HepG2 (cell line): ENCODE measurements around the gene INAFM2. TPM values are rescaled to one million over a fixed set of nuclear protein-coding genes. Genes with fewer than 3 reads are reported as not detected.

Experiments
- HNRNPLL ChIP-seq: fragments of 200-400 bp; formaldehyde crosslinking; IDR thresholded peaks from 2 replicates; pipeline ENCODE4 v1.6.1; 2017; ENCODE audit warnings: mild to moderate bottlenecking, low read depth, low read length; ENCODE audit not compliant: poor library complexity, severe bottlenecking
- PHF21A ChIP-seq: sonication (generic); formaldehyde crosslinking; IDR thresholded peaks from 2 replicates; pipeline ENCODE4 v1.5.0; 2020; ENCODE audit warnings: mild to moderate bottlenecking, missing genetic modification reagents
- SOX6 ChIP-seq, 2 experiments: fragments of 450-650 bp in 1 of 2; sonication (generic) in 1 of 2; formaldehyde crosslinking in 1 of 2; IDR thresholded peaks; 2 replicates each; pipeline versions ENCODE4 v1.4.0 to v1.6.1; 2017 to 2020; ENCODE audit warnings: antibody characterized with exemption in 1 of 2, mild to moderate bottlenecking in 1 of 2, missing genetic modification reagents in 1 of 2
- ZBTB1 ChIP-seq: sonication (generic); formaldehyde crosslinking; IDR thresholded peaks from 2 replicates; pipeline ENCODE4 v1.4.0; 2020; ENCODE audit warnings: missing genetic modification reagents, borderline replicate concordance
- ZEB1 ChIP-seq: IDR thresholded peaks from 2 replicates; pipeline ENCODE4 v1.6.1; 2012; ENCODE audit warnings: mild to moderate bottlenecking, low read depth, inconsistent platforms; ENCODE audit not compliant: insufficient replicate concordance
- polyA plus RNA-seq, 8 experiments: library from polyadenylated mRNA; depleted of rRNA in 3 of 8; stranded (reverse) in 7 of 8; unstranded in 1 of 8; fragments of >200 nt; fragmentation: Illumina TruSeq in 4 of 8; extraction: Trizol in 4 of 8; gene quantifications; 2 replicates each; pipeline versions ENCODE4 v1.2.1 to v1.2.3, GENCODE V29; 2011 to 2016; ENCODE audit warnings: low read depth in 4 of 8, missing spikeins in 1 of 8, mixed read lengths in 1 of 8; ENCODE audit not compliant: insufficient read depth in 1 of 8
- total RNA-seq, 5 experiments: library from RNA; depleted of rRNA; stranded (reverse); fragments of >200 nt; fragmentation: Illumina TruSeq; extraction: Trizol; gene quantifications; 2 replicates each; pipeline ENCODE4 v1.2.3, GENCODE V29; 2016; ENCODE audit warnings: low read depth in 1 of 5
- TF ChIP-seq, protein P1 (sequence below): sonication (generic); formaldehyde crosslinking; conservative IDR thresholded peaks from 2 replicates; pipeline ENCODE4 v1.8.0; 2022; ENCODE audit warnings: low read depth, missing genetic modification reagents
- TF ChIP-seq, protein P2 (sequence below): sonication (generic); formaldehyde crosslinking; IDR thresholded peaks from 2 replicates; pipeline ENCODE4 v1.8.1; 2023; ENCODE audit warnings: missing genetic modification reagents, mild to moderate bottlenecking, borderline replicate concordance
- TF ChIP-seq, protein P3 (sequence below): sonication (generic); formaldehyde crosslinking; IDR thresholded peaks from 2 replicates; pipeline ENCODE4 v1.4.0; 2020; ENCODE audit warnings: mild to moderate bottlenecking, missing genetic modification reagents

Gene INAFM2
- total and polyA plus RNA-seq, 2 of the 13 experiments (the other 11 are each of a cell fraction or from before 2014, with no cell fraction given), result 5.5 to 6.5 TPM

DNA sequence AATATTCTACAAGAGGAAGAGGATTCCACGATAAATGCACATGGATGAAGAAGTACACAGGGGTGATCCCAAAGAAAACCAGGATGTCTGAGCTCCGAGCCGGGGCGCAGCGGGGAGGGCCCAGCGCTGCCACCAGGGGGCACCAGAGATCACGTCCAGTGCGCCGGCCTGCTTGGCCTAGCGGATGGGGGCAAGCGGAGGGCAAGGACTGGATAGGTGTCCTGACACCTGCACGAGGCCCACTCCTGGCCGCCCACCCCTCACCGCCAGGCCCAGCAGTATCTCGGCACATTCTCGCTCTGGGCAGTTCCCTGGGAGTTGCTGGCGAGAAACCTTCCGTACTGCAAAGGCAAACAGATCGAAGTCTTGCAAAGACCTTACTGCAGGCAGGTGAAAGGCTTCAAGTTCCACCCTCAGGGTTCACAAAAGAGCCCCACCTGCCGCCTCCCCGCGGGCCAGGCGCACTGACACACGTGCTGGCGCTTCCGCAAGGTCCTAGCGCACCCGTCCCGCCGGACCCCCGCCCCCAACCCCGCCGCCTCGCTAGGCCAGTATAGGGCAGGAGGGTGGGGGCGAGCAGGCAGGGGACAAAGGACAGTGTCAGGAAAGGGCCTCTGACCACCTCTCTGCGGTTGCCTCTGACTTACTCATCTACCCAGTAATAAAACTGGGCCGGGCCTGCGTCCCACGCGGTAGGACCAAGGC is 43.9 kb upstream of the INAFM2 start (continued):
- TF ChIP-seq HNRNPLL (peak; percentile 23), ZEB1 (peak; percentile 63), SOX6 (IDR thresholded peaks at IDR 0.05) (no peak), SOX6 (CRISPR knock-in tag; IDR thresholded peaks at IDR 0.05) (0 out of 2 replicates have a peak, but pooled peaks have one; percentile 38), PHF21A (CRISPR knock-in tag) (no peak), ZBTB1 (CRISPR knock-in tag) (no peak)
- TF ChIP-seq, protein P1, sequence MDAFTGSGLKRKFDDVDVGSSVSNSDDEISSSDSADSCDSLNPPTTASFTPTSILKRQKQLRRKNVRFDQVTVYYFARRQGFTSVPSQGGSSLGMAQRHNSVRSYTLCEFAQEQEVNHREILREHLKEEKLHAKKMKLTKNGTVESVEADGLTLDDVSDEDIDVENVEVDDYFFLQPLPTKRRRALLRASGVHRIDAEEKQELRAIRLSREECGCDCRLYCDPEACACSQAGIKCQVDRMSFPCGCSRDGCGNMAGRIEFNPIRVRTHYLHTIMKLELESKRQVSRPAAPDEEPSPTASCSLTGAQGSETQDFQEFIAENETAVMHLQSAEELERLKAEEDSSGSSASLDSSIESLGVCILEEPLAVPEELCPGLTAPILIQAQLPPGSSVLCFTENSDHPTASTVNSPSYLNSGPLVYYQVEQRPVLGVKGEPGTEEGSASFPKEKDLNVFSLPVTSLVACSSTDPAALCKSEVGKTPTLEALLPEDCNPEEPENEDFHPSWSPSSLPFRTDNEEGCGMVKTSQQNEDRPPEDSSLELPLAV (CRISPR knock-in tag), result no peak
- TF ChIP-seq, protein P2, sequence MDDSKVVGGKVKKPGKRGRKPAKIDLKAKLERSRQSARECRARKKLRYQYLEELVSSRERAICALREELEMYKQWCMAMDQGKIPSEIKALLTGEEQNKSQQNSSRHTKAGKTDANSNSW, result no peak
- TF ChIP-seq, protein P3, sequence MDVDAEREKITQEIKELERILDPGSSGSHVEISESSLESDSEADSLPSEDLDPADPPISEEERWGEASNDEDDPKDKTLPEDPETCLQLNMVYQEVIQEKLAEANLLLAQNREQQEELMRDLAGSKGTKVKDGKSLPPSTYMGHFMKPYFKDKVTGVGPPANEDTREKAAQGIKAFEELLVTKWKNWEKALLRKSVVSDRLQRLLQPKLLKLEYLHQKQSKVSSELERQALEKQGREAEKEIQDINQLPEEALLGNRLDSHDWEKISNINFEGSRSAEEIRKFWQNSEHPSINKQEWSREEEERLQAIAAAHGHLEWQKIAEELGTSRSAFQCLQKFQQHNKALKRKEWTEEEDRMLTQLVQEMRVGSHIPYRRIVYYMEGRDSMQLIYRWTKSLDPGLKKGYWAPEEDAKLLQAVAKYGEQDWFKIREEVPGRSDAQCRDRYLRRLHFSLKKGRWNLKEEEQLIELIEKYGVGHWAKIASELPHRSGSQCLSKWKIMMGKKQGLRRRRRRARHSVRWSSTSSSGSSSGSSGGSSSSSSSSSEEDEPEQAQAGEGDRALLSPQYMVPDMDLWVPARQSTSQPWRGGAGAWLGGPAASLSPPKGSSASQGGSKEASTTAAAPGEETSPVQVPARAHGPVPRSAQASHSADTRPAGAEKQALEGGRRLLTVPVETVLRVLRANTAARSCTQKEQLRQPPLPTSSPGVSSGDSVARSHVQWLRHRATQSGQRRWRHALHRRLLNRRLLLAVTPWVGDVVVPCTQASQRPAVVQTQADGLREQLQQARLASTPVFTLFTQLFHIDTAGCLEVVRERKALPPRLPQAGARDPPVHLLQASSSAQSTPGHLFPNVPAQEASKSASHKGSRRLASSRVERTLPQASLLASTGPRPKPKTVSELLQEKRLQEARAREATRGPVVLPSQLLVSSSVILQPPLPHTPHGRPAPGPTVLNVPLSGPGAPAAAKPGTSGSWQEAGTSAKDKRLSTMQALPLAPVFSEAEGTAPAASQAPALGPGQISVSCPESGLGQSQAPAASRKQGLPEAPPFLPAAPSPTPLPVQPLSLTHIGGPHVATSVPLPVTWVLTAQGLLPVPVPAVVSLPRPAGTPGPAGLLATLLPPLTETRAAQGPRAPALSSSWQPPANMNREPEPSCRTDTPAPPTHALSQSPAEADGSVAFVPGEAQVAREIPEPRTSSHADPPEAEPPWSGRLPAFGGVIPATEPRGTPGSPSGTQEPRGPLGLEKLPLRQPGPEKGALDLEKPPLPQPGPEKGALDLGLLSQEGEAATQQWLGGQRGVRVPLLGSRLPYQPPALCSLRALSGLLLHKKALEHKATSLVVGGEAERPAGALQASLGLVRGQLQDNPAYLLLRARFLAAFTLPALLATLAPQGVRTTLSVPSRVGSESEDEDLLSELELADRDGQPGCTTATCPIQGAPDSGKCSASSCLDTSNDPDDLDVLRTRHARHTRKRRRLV, result no peak
